H1 (cell line): ENCODE measurements around the gene ABI1. TPM values are rescaled to one million over a fixed set of nuclear protein-coding genes. Genes with fewer than 3 reads are reported as not detected.

Experiments
- CTCF ChIA-PET: fragments of 300-600 bp; sonication (Branson Sonifier 250); formaldehyde crosslinking; loops from one replicate; lab custom pipeline; 2021; ENCODE audit not compliant: partially characterized antibody; lab: Charles Lee
- POLR2A ChIA-PET: fragments of 300-600 bp; sonication (Branson Sonifier 250); formaldehyde crosslinking; loops from one replicate; lab custom pipeline; 2021; ENCODE audit warnings: inconsistent platforms; ENCODE audit not compliant: partially characterized antibody; lab: Charles Lee
- DNase-seq, 2 experiments: peaks; one replicate each; pipeline versions ENCODE4 v3.0.0 to v3.0.0-alpha.2; 2010 to 2022; ENCODE audit warnings: low spot score in 2 of 2, low read depth in 1 of 2, mixed read lengths in 1 of 2
- FAIRE-seq: peaks from 2 replicates; lab custom pipeline; 2011; peaks lifted over from hg19 to GRCh38; lab: Jason Lieb, UNC
- H2AFZ ChIP-seq: 2 replicates; pipeline ENCODE4 v1.8.1; 2012; ENCODE audit warnings: low read length, inconsistent platforms
- H2AK5ac ChIP-seq: 2 replicates; pipeline ENCODE4 v1.6.1; 2013; ENCODE audit warnings: low read depth, low read length
- H2BK120ac ChIP-seq: replicated peaks from 2 replicates; pipeline ENCODE3; 2013; ENCODE audit warnings: low read depth, low read length, inconsistent platforms
- H2BK12ac ChIP-seq: 2 replicates; pipeline ENCODE4 v1.6.1; 2013; ENCODE audit warnings: low read depth, low read length
- H2BK15ac ChIP-seq: 2 replicates; pipeline ENCODE4 v1.6.1; 2013; ENCODE audit warnings: low read length
- H2BK20ac ChIP-seq: 2 replicates; pipeline ENCODE4 v1.6.1; 2013; ENCODE audit warnings: low read length
- H2BK5ac ChIP-seq: 2 replicates; pipeline ENCODE4 v1.6.1; 2013; ENCODE audit warnings: low read depth, low read length
- H3K14ac ChIP-seq: 2 replicates; pipeline ENCODE4 v1.6.1; 2013; ENCODE audit warnings: inconsistent platforms; ENCODE audit not compliant: insufficient read length
- H3K18ac ChIP-seq: 2 replicates; pipeline ENCODE4 v1.6.1; 2013; ENCODE audit warnings: low read length; ENCODE audit errors: extremely low read depth
- H3K23ac ChIP-seq: 2 replicates; pipeline ENCODE4 v1.6.1; 2013; ENCODE audit warnings: inconsistent platforms; ENCODE audit not compliant: insufficient read length
- H3K23me2 ChIP-seq: 2 replicates; pipeline ENCODE4 v1.6.1; 2013; ENCODE audit warnings: low read depth, low read length
- H3K27ac ChIP-seq: 2 replicates; pipeline ENCODE4 v1.6.1; 2011; ENCODE audit warnings: low read depth, low read length, inconsistent platforms
- H3K27me3 ChIP-seq, 4 experiments: replicated peaks in 1 of 4; 1 replicate in 1 of 4; 2 replicates in 3 of 4; pipeline versions ENCODE4 v1.6.1 to v1.8.1; 2011 to 2013; ENCODE audit warnings: low read length in 3 of 4, mild to moderate bottlenecking in 3 of 4, inconsistent platforms in 2 of 4, mixed read lengths in 2 of 4, moderate library complexity in 1 of 4; ENCODE audit not compliant: control insufficient read depth in 3 of 4, insufficient read depth in 3 of 4; ENCODE audit errors: extremely low read depth in 1 of 4
- H3K36me3 ChIP-seq, 4 experiments: 2 replicates each; pipeline versions ENCODE4 v1.6.1 to v1.8.1; 2011 to 2013; ENCODE audit warnings: mild to moderate bottlenecking in 4 of 4, low read length in 3 of 4, moderate library complexity in 2 of 4, control low read depth in 1 of 4, inconsistent platforms in 1 of 4; ENCODE audit not compliant: insufficient read depth in 4 of 4, control insufficient read depth in 2 of 4
- H3K4ac ChIP-seq: replicated peaks from 2 replicates; pipeline ENCODE3; 2013; ENCODE audit warnings: low read length, low read depth, mixed read lengths, inconsistent platforms; ENCODE audit not compliant: insufficient read length
- H3K4me1 ChIP-seq, 4 experiments: replicated peaks in 1 of 4; 1 replicate in 1 of 4; 2 replicates in 3 of 4; pipeline versions ENCODE4 v1.6.1 to v1.8.1; 2011 to 2013; ENCODE audit warnings: low read length in 3 of 4, inconsistent platforms in 2 of 4, mixed read lengths in 1 of 4; ENCODE audit not compliant: insufficient read depth in 4 of 4, control insufficient read depth in 3 of 4
- H3K4me2 ChIP-seq, 2 experiments: 2 replicates each; pipeline versions ENCODE4 v1.6.1 to v1.8.1; 2011 to 2013; ENCODE audit warnings: low read depth in 2 of 2, low read length in 2 of 2, control low read depth in 1 of 2, inconsistent platforms in 1 of 2, mild to moderate bottlenecking in 1 of 2; ENCODE audit not compliant: insufficient read depth in 1 of 2
- H3K4me3 ChIP-seq, 4 experiments: fragments of 200-600, 300-600 bp in 1 of 4; sonication (generic), shearing (Covaris generic), sonication (Bioruptor Twin) in 1 of 4; 2 replicates each; pipeline versions ENCODE4 v1.5.1 to v1.8.1; 2011 to 2016; ENCODE audit warnings: low read length in 4 of 4, low read depth in 3 of 4, control low read depth in 2 of 4, inconsistent platforms in 2 of 4, mild to moderate bottlenecking in 2 of 4, mixed read lengths in 1 of 4, moderate library complexity in 1 of 4; ENCODE audit not compliant: insufficient read depth in 2 of 4; ENCODE audit errors: extremely low read depth in 1 of 4
- H3K56ac ChIP-seq: replicated peaks from 2 replicates; pipeline ENCODE3; 2013; ENCODE audit warnings: low read depth, mild to moderate bottlenecking, mixed read lengths, low read length, inconsistent platforms; ENCODE audit not compliant: insufficient read length
- H3K79me1 ChIP-seq: 2 replicates; pipeline ENCODE4 v1.6.1; 2013; ENCODE audit warnings: low read depth, low read length, control low read depth
- H3K79me2 ChIP-seq, 2 experiments: 2 replicates each; pipeline versions ENCODE4 v1.6.1 to v1.8.1; 2012 to 2013; ENCODE audit warnings: low read length in 2 of 2, mild to moderate bottlenecking in 2 of 2, inconsistent platforms in 1 of 2; ENCODE audit not compliant: insufficient read depth in 2 of 2, control insufficient read depth in 1 of 2
- H3K9ac ChIP-seq, 4 experiments: replicated peaks in 1 of 4; 1 replicate in 1 of 4; 2 replicates in 3 of 4; pipeline versions ENCODE4 v1.6.1 to v1.8.1; 2011 to 2013; ENCODE audit warnings: low read depth in 3 of 4, low read length in 3 of 4, control low read depth in 2 of 4, mild to moderate bottlenecking in 2 of 4, moderate library complexity in 2 of 4, inconsistent platforms in 1 of 4; ENCODE audit errors: extremely low read depth in 1 of 4
- H3K9me3 ChIP-seq, 2 experiments: 2 replicates each; pipeline versions ENCODE4 v1.6.1 to v1.8.1; 2012 to 2013; ENCODE audit warnings: mild to moderate bottlenecking in 2 of 2, moderate library complexity in 2 of 2, control low read depth in 1 of 2, inconsistent platforms in 1 of 2, low read depth in 1 of 2, low read length in 1 of 2, mixed read lengths in 1 of 2; ENCODE audit not compliant: insufficient read depth in 2 of 2
- H4K20me1 ChIP-seq, 2 experiments: replicated peaks in 1 of 2; 2 replicates each; pipeline versions ENCODE3 to v1.8.1; 2011 to 2013; ENCODE audit warnings: inconsistent platforms in 2 of 2, low read length in 2 of 2, mild to moderate bottlenecking in 1 of 2; ENCODE audit not compliant: insufficient read depth in 2 of 2, control insufficient read depth in 1 of 2
- H4K5ac ChIP-seq: 2 replicates; pipeline ENCODE4 v1.6.1; 2013; ENCODE audit warnings: low read length, low read depth, mixed read lengths, inconsistent platforms; ENCODE audit not compliant: insufficient read length
- H4K8ac ChIP-seq: 2 replicates; pipeline ENCODE4 v1.8.0; 2013; ENCODE audit warnings: mild to moderate bottlenecking, moderate library complexity, low read length, inconsistent platforms; ENCODE audit not compliant: insufficient read depth; ENCODE audit errors: extremely low read depth
- H4K91ac ChIP-seq: replicated peaks from 2 replicates; pipeline ENCODE3; 2013; ENCODE audit warnings: low read length, mixed read lengths, inconsistent platforms; ENCODE audit not compliant: insufficient read length
- ASH2L ChIP-seq: fragments of 200-600, 300-600 bp; sonication (generic); IDR thresholded peaks from one replicate; pipeline ENCODE4 v1.7.1; 2017; ENCODE audit warnings: low read length
- BRCA1 ChIP-seq: IDR thresholded peaks from 2 replicates; pipeline ENCODE4 v1.6.1; 2012; ENCODE audit warnings: low read depth, low read length, improper control_type of control experiment
- HDAC2 ChIP-seq, 2 experiments: fragments of 300-600 bp in 1 of 2; sonication (generic) in 1 of 2; IDR thresholded peaks; 2 replicates each; pipeline ENCODE4 v1.6.1; 2011 to 2012; ENCODE audit warnings: low read depth in 2 of 2, low read length in 2 of 2, mild to moderate bottlenecking in 2 of 2, moderate library complexity in 2 of 2, borderline replicate concordance in 1 of 2, inconsistent platforms in 1 of 2
- JUN ChIP-seq: IDR thresholded peaks from 2 replicates; pipeline ENCODE4 v1.6.1; 2011; ENCODE audit warnings: low read depth, mild to moderate bottlenecking, improper control_type of control experiment, low read length
- MAX ChIP-seq: IDR thresholded peaks from 2 replicates; pipeline ENCODE4 v1.6.1; 2012; ENCODE audit warnings: inconsistent platforms
- POLR2A ChIP-seq, 2 experiments: IDR thresholded peaks; 1 replicate in 1 of 2; 2 replicates in 1 of 2; pipeline ENCODE4 v1.6.1; 2011; ENCODE audit warnings: low read depth in 2 of 2, low read length in 2 of 2, mild to moderate bottlenecking in 2 of 2; ENCODE audit errors: control extremely low read depth in 1 of 2
- RXRA ChIP-seq: IDR thresholded peaks from 2 replicates; pipeline ENCODE4 v1.6.1; 2011; ENCODE audit warnings: low read depth, mild to moderate bottlenecking, low read length, moderate library complexity; ENCODE audit not compliant: insufficient read depth
- SP1 ChIP-seq: IDR thresholded peaks from 2 replicates; pipeline ENCODE4 v1.6.1; 2011; ENCODE audit warnings: low read depth, low read length
- TAF1 ChIP-seq: IDR thresholded peaks from 2 replicates; pipeline ENCODE4 v1.6.1; 2011; ENCODE audit warnings: mild to moderate bottlenecking, low read depth, low read length
- WGBS, 2 experiments: shearing (Covaris generic) in 1 of 2; methylation state at CpG; one replicate each; pipeline versions ENCODE4 v1.1.6 to v1.1.7; 2013 to 2015; ENCODE audit warnings: low lambda C conversion rate in 2 of 2, mixed read lengths in 2 of 2, inconsistent platforms in 1 of 2, low coverage in 1 of 2, missing lambda C conversion rate in 1 of 2; ENCODE audit not compliant: insufficient replicate concordance in 2 of 2, insufficient coverage in 1 of 2, insufficient read length in 1 of 2; ENCODE audit errors: extremely low coverage in 1 of 2, missing lambda C conversion rate in 1 of 2; 5-methylcytosine and 5-hydroxymethylcytosine counted together
- polyA plus RNA-seq, 7 experiments: library from polyadenylated mRNA; depleted of rRNA in 3 of 7; stranded (reverse) in 5 of 7; unstranded in 2 of 7; fragments of >200 nt in 5 of 7; fragments of 200-250 nt in 2 of 7; gene quantifications; 1 replicate in 5 of 7; 2 replicates in 1 of 7; 4 replicates in 1 of 7; pipeline versions ENCODE4 v1.2.1 to v1.2.3, GENCODE V29; 2011 to 2013; ENCODE audit warnings: missing spikeins in 2 of 7, mixed read lengths in 2 of 7
- total RNA-seq: library from RNA; stranded (reverse); fragmentation: NEBNext Ultra II Directional; extraction: Animal tissue kit (Norgen Biotek cat#: 25700); gene quantifications from 2 replicates; pipeline ENCODE4 v1.2.1, GENCODE V29; 2021

ABI1 gene
- total and polyA plus RNA-seq, 2 of the 8 experiments (the other 6 are each of a cell fraction or from before 2014, with no cell fraction given) = 35.4 to 37.0 TPM

GRCh38 chr10:26733750-26734568, 126.8 kb downstream of the ABI1 start:
- no peak for FAIRE-seq
- H2AFZ ChIP-seq = no peak overlapping the region

More at GRCh38 chr10:26733750-26734568, 126.8 kb downstream of the ABI1 start:
- no peak overlapping the region for H2BK12ac ChIP-seq
- no peak overlapping the region for H3K18ac ChIP-seq
- no peak for DNase-seq
- H3K4me3 ChIP-seq = no peak overlapping the region
- WGBS, 2 experiments = 83% methylated on average over 14 of the region's 14 CpGs; no CpG with 5 or more reads in 1 of the 2 experiments
- peak overlapping the region; percentile 26; the same call in 1 of the 2 replicates for H3K27ac ChIP-seq
- peaks cover 0 to 39% (median 26%) of the 10 kb centered on the region in 4 experiments; a peak in 5 of 8 replicates for H3K36me3 ChIP-seq
- H3K27me3 ChIP-seq = no peaks in the 10 kb centered on the region
- H2BK15ac ChIP-seq = no peak overlapping the region
- no peak overlapping the region for H2BK20ac ChIP-seq
- no peak overlapping the region for H2BK120ac ChIP-seq
- peak overlapping the region; percentile 22 to 36; a peak in 1 of 4 replicates for H3K4me2 ChIP-seq
- no peak overlapping the region for H4K5ac ChIP-seq
- TF ChIP-seq ASH2L = peak; percentile 83
- TF ChIP-seq POLR2A (IDR thresholded peaks at IDR 0.05; ENCODE audit: control extremely low read depth in 1 of 2, low read depth in 2 of 2, low read length in 2 of 2) = 0 out of 3 replicates have a peak, but pooled peaks of 1 of the 2 experiments have one; percentile 17
- no peak for TF ChIP-seq RXRA
- TF ChIP-seq TAF1 = 0 out of 2 replicates have a peak, but pooled peaks have one; percentile 23
- TF ChIP-seq SP1 = peak; percentile 72
- TF ChIP-seq BRCA1 = no peak
- TF ChIP-seq MAX = no peak
- TF ChIP-seq HDAC2 (IDR thresholded peaks at IDR 0.05; ENCODE audit: borderline replicate concordance in 1 of 2, low read depth in 2 of 2, low read length in 2 of 2) = no peak
- no peak for TF ChIP-seq JUN
- no peaks in the 10 kb centered on the region for H4K20me1 ChIP-seq
- no peak overlapping the region for H3K23ac ChIP-seq
- H3K9ac ChIP-seq = no peak overlapping the region; a peak in 2 of 7 replicates
- no peaks in the 10 kb centered on the region for H3K79me1 ChIP-seq
- no peak overlapping the region for H3K14ac ChIP-seq
- peak overlapping the region; percentile 35; the same call in 1 of the 2 replicates for H4K8ac ChIP-seq
- H2AK5ac ChIP-seq = no peak overlapping the region
- H3K56ac ChIP-seq = no peak overlapping the region
- H3K23me2 ChIP-seq = no peaks in the 10 kb centered on the region
- no peak overlapping the region for H4K91ac ChIP-seq
- no peak overlapping the region; the same call in 1 of the 2 replicates for H2BK5ac ChIP-seq
- H3K79me2 ChIP-seq = no peaks in the 10 kb centered on the region
- peaks cover 0 to 4% (median 2%) of the 10 kb centered on the region in 4 experiments; a peak in 2 of 7 replicates for H3K4me1 ChIP-seq
- no peak overlapping the region for H3K4ac ChIP-seq
- ChIA-PET CTCF (interaction anchor here (0.6 to 3.1 kb wide), 5 partner anchors 8 to 177 kb away, joined by 3 to 25 read pairs (median 3); no protein-coding TSS in a partner anchor), POLR2A (no interaction called here)
- no peaks in the 10 kb centered on the region for H3K9me3 ChIP-seq
